ENCODE data around the gene NUP50.
"Not testable (repeated sequence)": the region's sequence is repeated elsewhere in the genome, so short reads cannot be mapped to it uniquely, and the experiment has no call there.

The NUP50 gene

GRCh38 chr22:45163099-45163450 lies 650 bp upstream of the NUP50 start:
- DNase-seq: no peak

GRCh38 chr22:45164270-45165088 lies 754 bp downstream of the NUP50 start:
- DNase-seq: no peak

DNA sequence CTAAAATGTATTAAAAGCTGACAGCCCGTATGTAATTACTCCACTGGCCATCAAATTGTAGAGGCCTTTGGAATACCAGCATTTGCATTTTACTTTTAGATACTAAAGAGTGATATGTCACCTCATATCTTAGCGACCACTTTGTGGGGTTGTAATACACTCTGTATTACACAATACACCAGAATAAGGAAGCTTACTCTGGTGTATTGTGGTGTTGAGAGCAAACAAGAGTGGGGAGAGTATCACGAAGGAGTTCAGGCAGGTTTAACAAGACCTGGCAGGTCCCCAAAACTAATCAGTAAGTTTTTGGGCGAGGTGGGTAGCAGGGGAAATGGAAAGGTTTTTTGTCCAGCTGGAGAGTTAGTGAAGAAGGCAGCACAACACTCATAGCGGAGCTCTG lies 3.2 kb downstream of the NUP50 start:
- DNase-seq: no peak

- DNase-seq: no peak
Measured at GRCh38 chr22:45169591-45170466, 6.1 kb downstream of the NUP50 start.

DNA sequence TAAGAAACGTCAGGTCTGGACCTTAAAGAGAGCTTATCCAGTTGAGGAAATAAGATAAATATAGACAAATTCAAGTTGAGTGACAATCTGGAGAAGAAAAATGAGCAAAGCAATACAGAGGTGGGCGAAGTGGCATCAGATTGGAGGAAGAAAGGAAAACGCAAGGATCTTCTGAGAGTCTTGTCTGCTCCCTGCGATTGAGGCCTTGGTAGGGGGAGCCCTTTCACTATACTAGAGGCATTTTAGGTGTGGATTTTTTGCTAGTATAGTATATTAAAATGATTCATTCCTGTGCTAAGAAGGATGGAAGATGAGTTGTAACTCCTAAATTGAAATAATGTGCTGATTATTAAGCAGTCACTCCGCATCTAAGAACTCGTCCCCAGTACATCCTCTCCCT lies 8.1 kb downstream of the NUP50 start:
- DNase-seq: no peak

GRCh38 chr22:45172881-45173585 lies 9.3 kb downstream of the NUP50 start:
- no peak for DNase-seq

- DNase-seq: no peak
Measured at GRCh38 chr22:45179276-45180049, 15.7 kb downstream of the NUP50 start.

DNA sequence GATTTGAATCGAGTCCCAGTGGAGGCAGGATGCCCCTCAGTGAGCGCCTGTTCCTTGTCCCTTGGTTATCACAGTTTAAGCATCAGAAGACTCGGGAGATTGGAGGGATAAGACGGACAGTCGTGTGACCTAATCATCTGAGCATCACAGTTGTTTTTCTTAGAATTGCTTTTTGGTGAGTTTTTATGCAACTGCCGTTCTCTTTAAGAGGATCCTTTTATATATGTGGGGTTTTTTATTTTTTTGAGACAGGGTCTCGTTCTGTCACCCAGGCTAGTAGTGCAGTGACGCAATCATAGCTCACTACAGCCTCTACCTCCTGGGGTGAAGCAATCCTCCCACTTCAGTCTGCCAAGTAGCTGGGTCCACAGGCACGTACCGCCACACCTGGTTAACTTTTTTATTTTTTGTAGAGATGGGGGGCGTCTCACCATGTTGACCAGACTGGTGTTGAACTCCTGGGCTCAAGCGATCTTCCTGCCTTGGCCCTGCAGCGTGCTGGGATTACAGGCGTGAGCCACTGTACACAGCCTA lies 16.5 kb downstream of the NUP50 start:
- no peak for DNase-seq

- DNase-seq: no peak
Measured at GRCh38 chr22:45181240-45181639, 17.5 kb downstream of the NUP50 start.

- DNase-seq: no peak
Measured at GRCh38 chr22:45181766-45182165, 18.0 kb downstream of the NUP50 start.

- no peak for DNase-seq
Measured at GRCh38 chr22:45183974-45184373, 20.2 kb downstream of the NUP50 start.

GRCh38 chr22:45185718-45186514 lies 22.2 kb downstream of the NUP50 start:
- no peak for DNase-seq

GRCh38 chr22:45187891-45188290 lies 24.2 kb downstream of the NUP50 start:
- DNase-seq: no peak

DNA sequence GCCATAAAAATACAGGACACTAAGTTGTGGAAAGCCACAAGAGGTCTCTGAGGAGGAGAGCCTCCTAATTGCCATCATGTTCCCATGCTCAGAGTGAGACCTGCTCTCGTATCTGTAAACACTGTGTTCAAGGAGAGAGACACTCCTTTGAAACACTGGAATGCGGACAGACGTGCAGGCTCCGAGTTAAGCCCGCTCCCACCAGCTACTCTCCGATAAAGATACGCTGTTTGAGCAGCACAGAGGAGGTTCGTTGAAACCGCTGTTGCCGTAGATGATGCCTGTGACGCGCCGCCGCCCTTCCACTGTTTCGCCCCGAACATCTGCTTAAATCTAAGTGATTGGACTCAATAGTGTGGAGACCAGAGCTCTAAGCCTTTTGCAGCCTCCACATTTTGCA lies 25.1 kb downstream of the NUP50 start:
- no peak for DNase-seq

DNA sequence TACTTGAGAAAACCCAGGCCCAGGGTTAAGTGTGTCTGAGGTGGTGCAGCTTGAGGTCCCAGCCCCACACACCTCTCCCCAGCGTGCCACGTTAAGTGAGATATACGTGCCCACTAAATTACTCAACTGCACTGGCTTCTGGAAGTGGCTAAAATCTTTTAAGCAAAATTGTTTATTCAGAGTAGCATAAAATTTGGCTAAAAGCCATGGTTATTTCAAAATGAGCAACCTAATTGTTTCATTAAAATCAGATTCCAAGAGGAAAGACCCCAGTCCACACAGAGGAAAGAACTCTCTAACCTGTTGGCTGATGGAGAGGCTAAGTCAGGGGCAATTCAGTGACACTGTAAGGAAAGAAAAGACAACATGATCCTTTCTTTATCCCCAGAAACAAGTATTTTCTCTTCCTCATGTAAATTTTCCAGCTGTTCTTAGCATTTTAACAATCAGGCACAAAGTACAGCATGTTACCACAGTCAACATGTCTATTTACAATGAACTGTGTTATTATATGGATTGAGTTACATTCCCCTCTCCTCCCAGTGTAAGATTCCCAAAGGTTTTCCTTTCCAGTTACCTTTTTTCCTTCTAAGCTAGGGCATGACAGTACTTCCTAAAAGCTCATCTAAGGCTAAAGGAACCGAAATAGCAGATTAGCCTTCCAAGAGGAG lies 26.6 kb downstream of the NUP50 start:
- DNase-seq: no peak

- not testable (repeated sequence) for DNase-seq
Measured at GRCh38 chr22:45191746-45192145, 28.0 kb downstream of the NUP50 start.

- DNase-seq: no peak
Measured at GRCh38 chr22:45192701-45193187, 29.0 kb downstream of the NUP50 start.

GRCh38 chr22:45194686-45195085 lies 31.0 kb downstream of the NUP50 start:
- no peak for DNase-seq

- DNase-seq: no peak
Measured at GRCh38 chr22:45195616-45196015, 31.9 kb downstream of the NUP50 start.

DNA sequence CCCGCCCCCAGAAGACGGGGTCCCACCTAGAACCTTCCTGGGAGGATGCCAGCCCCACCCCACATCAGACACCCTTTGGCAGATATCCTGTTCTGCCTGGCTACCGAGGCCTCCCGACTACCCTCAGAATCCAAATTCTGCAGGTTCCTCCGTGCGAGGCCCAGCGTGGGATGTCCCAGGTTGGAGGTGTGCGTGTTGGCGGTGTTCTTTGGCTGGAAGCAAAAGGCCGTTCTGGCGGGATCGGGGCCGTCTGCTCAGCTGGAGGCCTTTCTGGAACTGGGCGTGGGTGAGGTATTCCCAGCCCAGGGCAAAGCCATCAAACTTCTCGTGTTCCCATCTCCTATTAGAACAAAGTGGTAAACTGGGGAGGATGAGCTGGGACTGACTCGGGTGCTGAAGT lies 32.6 kb downstream of the NUP50 start:
- DNase-seq: no peak

All from fibroblast of upper back skin (primary cell).